WTC11 (cell line): ENCODE results near the gene ST8SIA4.

Experiments
- FOXJ3 ChIP-seq: sonication (generic); formaldehyde crosslinking; IDR thresholded peaks from 2 replicates; pipeline ENCODE4 v1.9.0; 2021; ENCODE audit warnings: missing genetic modification reagents, mild to moderate bottlenecking, borderline replicate concordance
- RELA ChIP-seq: sonication (generic); formaldehyde crosslinking; IDR thresholded peaks from 2 replicates; pipeline ENCODE4 v1.8.1; 2022; ENCODE audit warnings: missing genetic modification reagents, mild to moderate bottlenecking, borderline replicate concordance
- SP1 ChIP-seq: sonication (generic); formaldehyde crosslinking; conservative IDR thresholded peaks from 2 replicates; pipeline ENCODE4 v1.8.1; 2022; ENCODE audit warnings: missing genetic modification reagents
- TF ChIP-seq, protein P1 (sequence below): fragments of 200-600 bp; IDR thresholded peaks from 2 replicates; pipeline ENCODE4 v1.8.0; 2022; ENCODE audit warnings: antibody characterized with exemption
- TF ChIP-seq, protein P2 (sequence below): sonication (generic); formaldehyde crosslinking; IDR thresholded peaks from 2 replicates; pipeline ENCODE4 v1.8.0; 2022; ENCODE audit warnings: mild to moderate bottlenecking, missing genetic modification reagents
- TF ChIP-seq, protein P3 (sequence below): sonication (generic); formaldehyde crosslinking; IDR thresholded peaks from 2 replicates; pipeline ENCODE4 v1.8.1; 2023; ENCODE audit warnings: mild to moderate bottlenecking, missing genetic modification reagents, borderline replicate concordance
- TF ChIP-seq, protein P4 (sequence below): fragments of 250-450 bp; sonication (Bioruptor Pico); IDR thresholded peaks from 2 replicates; pipeline ENCODE4 v1.9.0; 2021; ENCODE audit warnings: mild to moderate bottlenecking
- TF ChIP-seq, protein P5 (sequence below): sonication (generic); formaldehyde crosslinking; IDR thresholded peaks from 2 replicates; pipeline ENCODE4 v1.8.1; 2023; ENCODE audit warnings: mild to moderate bottlenecking, missing genetic modification reagents, moderate library complexity
- TF ChIP-seq, protein P6 (sequence below): fragments of 250-450 bp; sonication (Bioruptor Pico); IDR thresholded peaks from 2 replicates; pipeline ENCODE4 v1.9.0; 2021; ENCODE audit warnings: mild to moderate bottlenecking, borderline replicate concordance

DNA sequence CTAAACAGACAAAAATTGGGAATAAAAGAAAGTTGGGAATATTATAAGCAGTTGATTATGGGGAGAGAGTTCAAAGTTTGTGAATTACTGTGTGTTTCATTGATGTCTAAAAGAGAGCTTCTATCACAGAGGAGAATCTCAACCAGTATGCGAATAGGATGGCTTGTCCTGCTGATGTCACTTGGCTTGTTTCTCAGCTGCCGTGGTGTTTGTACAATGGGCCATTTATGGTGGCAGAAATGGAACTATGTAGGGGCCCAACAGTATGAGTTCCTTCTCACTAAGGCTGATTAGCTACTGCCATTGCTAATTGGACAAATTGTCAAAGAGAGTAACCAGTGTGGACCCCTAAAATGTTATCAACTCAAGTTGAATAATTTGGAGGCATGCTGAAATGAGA lies 103.9 kb downstream of the ST8SIA4 start:
- TF ChIP-seq RELA (no peak), FOXJ3 (no peak), SP1 (no peak)
- TF ChIP-seq, protein P1, sequence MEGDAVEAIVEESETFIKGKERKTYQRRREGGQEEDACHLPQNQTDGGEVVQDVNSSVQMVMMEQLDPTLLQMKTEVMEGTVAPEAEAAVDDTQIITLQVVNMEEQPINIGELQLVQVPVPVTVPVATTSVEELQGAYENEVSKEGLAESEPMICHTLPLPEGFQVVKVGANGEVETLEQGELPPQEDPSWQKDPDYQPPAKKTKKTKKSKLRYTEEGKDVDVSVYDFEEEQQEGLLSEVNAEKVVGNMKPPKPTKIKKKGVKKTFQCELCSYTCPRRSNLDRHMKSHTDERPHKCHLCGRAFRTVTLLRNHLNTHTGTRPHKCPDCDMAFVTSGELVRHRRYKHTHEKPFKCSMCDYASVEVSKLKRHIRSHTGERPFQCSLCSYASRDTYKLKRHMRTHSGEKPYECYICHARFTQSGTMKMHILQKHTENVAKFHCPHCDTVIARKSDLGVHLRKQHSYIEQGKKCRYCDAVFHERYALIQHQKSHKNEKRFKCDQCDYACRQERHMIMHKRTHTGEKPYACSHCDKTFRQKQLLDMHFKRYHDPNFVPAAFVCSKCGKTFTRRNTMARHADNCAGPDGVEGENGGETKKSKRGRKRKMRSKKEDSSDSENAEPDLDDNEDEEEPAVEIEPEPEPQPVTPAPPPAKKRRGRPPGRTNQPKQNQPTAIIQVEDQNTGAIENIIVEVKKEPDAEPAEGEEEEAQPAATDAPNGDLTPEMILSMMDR = no peak
- TF ChIP-seq, protein P2, sequence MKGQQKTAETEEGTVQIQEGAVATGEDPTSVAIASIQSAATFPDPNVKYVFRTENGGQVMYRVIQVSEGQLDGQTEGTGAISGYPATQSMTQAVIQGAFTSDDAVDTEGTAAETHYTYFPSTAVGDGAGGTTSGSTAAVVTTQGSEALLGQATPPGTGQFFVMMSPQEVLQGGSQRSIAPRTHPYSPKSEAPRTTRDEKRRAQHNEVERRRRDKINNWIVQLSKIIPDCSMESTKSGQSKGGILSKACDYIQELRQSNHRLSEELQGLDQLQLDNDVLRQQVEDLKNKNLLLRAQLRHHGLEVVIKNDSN (CRISPR knock-in tag) = no peak
- TF ChIP-seq, protein P3, sequence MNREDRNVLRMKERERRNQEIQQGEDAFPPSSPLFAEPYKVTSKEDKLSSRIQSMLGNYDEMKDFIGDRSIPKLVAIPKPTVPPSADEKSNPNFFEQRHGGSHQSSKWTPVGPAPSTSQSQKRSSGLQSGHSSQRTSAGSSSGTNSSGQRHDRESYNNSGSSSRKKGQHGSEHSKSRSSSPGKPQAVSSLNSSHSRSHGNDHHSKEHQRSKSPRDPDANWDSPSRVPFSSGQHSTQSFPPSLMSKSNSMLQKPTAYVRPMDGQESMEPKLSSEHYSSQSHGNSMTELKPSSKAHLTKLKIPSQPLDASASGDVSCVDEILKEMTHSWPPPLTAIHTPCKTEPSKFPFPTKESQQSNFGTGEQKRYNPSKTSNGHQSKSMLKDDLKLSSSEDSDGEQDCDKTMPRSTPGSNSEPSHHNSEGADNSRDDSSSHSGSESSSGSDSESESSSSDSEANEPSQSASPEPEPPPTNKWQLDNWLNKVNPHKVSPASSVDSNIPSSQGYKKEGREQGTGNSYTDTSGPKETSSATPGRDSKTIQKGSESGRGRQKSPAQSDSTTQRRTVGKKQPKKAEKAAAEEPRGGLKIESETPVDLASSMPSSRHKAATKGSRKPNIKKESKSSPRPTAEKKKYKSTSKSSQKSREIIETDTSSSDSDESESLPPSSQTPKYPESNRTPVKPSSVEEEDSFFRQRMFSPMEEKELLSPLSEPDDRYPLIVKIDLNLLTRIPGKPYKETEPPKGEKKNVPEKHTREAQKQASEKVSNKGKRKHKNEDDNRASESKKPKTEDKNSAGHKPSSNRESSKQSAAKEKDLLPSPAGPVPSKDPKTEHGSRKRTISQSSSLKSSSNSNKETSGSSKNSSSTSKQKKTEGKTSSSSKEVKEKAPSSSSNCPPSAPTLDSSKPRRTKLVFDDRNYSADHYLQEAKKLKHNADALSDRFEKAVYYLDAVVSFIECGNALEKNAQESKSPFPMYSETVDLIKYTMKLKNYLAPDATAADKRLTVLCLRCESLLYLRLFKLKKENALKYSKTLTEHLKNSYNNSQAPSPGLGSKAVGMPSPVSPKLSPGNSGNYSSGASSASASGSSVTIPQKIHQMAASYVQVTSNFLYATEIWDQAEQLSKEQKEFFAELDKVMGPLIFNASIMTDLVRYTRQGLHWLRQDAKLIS (CRISPR knock-in tag) = no peak
- TF ChIP-seq, protein P4, sequence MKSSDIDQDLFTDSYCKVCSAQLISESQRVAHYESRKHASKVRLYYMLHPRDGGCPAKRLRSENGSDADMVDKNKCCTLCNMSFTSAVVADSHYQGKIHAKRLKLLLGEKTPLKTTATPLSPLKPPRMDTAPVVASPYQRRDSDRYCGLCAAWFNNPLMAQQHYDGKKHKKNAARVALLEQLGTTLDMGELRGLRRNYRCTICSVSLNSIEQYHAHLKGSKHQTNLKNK (CRISPR knock-in tag) = no peak
- TF ChIP-seq, protein P5, sequence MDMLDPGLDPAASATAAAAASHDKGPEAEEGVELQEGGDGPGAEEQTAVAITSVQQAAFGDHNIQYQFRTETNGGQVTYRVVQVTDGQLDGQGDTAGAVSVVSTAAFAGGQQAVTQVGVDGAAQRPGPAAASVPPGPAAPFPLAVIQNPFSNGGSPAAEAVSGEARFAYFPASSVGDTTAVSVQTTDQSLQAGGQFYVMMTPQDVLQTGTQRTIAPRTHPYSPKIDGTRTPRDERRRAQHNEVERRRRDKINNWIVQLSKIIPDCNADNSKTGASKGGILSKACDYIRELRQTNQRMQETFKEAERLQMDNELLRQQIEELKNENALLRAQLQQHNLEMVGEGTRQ (CRISPR knock-in tag) = no peak
- TF ChIP-seq, protein P6, sequence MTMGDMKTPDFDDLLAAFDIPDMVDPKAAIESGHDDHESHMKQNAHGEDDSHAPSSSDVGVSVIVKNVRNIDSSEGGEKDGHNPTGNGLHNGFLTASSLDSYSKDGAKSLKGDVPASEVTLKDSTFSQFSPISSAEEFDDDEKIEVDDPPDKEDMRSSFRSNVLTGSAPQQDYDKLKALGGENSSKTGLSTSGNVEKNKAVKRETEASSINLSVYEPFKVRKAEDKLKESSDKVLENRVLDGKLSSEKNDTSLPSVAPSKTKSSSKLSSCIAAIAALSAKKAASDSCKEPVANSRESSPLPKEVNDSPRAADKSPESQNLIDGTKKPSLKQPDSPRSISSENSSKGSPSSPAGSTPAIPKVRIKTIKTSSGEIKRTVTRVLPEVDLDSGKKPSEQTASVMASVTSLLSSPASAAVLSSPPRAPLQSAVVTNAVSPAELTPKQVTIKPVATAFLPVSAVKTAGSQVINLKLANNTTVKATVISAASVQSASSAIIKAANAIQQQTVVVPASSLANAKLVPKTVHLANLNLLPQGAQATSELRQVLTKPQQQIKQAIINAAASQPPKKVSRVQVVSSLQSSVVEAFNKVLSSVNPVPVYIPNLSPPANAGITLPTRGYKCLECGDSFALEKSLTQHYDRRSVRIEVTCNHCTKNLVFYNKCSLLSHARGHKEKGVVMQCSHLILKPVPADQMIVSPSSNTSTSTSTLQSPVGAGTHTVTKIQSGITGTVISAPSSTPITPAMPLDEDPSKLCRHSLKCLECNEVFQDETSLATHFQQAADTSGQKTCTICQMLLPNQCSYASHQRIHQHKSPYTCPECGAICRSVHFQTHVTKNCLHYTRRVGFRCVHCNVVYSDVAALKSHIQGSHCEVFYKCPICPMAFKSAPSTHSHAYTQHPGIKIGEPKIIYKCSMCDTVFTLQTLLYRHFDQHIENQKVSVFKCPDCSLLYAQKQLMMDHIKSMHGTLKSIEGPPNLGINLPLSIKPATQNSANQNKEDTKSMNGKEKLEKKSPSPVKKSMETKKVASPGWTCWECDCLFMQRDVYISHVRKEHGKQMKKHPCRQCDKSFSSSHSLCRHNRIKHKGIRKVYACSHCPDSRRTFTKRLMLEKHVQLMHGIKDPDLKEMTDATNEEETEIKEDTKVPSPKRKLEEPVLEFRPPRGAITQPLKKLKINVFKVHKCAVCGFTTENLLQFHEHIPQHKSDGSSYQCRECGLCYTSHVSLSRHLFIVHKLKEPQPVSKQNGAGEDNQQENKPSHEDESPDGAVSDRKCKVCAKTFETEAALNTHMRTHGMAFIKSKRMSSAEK (CRISPR knock-in tag) = no peak
